Measurements from ENCODE around the gene GPATCH2L.

DNA sequence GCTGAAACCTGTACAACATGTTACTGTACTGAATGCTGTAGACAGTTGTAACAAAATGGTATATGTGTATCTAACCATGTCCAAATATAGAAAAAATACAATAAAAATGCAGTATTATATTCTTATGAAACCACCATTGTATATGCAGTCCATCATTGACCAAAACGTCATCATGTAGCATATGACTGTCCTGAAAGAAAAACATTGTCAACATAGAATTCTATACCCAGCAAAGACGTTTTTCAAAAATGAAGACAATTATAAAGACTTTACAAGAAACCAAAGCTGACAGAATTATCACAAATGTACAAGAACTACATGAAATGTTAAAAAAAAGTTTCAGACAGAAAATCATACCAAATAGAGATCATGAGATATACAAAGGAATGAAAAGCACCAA is 8.1 kb upstream of the GPATCH2L start:
- TF ChIP-seq, protein P1, sequence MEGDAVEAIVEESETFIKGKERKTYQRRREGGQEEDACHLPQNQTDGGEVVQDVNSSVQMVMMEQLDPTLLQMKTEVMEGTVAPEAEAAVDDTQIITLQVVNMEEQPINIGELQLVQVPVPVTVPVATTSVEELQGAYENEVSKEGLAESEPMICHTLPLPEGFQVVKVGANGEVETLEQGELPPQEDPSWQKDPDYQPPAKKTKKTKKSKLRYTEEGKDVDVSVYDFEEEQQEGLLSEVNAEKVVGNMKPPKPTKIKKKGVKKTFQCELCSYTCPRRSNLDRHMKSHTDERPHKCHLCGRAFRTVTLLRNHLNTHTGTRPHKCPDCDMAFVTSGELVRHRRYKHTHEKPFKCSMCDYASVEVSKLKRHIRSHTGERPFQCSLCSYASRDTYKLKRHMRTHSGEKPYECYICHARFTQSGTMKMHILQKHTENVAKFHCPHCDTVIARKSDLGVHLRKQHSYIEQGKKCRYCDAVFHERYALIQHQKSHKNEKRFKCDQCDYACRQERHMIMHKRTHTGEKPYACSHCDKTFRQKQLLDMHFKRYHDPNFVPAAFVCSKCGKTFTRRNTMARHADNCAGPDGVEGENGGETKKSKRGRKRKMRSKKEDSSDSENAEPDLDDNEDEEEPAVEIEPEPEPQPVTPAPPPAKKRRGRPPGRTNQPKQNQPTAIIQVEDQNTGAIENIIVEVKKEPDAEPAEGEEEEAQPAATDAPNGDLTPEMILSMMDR (IDR thresholded peaks at IDR 0.05), result no peak
- TF ChIP-seq POLR2A (IDR thresholded peaks at IDR 0.05) (no peak), EP300 (IDR thresholded peaks at IDR 0.05) (no peak), POLR2AphosphoS5 (IDR thresholded peaks at IDR 0.05) (no peak)

All from suprapubic skin (tissue), 4 donors.